Activated gamma-delta T cell treated with anti-CD3 and anti-CD28 coated beads, Interleukin-2, amount 50 U/mL, for 16 hours (primary cell): ENCODE measurements around the gene CHST6.
"Not testable (repeated sequence)": the region's sequence is repeated elsewhere in the genome, so short reads cannot be mapped to it uniquely, and the experiment has no call there.

Source experiments
- DNase-seq: peaks from one replicate; pipeline ENCODE4 v3.0.0-alpha.2; 2020; ENCODE audit warnings: low read depth

The CHST6 gene

DNA sequence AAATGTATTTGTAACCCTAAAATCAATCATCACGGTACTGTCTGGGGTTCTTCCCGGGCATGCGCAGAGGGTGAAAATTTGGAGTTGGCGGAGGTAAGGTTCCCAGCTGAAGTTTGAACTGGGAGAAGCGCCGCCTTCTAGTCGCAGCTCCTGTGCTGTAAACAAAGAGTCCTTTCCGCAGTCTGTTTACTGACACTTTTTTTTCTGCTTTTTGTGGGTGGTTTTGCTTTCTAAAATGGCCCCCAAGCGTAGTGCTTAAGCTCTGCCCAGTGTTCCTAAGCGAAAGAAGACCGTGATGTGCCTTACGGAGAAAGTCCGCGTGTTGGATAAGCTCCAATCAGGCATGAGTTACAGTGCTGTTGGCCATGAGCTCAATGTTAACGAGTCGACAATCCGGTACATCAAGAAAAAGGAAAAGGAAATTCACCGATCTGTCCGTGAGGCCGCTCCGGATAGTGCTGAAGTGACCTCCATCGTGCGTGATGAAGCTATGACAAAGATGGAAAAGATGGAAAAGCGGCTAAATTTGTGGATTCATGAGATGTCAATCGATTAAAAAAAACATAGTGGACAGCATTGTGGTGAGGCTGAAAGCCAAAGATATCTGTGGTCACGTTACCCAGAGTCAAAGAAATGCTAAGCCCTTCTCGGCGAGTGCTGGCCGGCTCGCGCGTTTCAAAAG is 61.4 kb downstream of the CHST6 start:
- DNase-seq, result no peak

GRCh38 chr16:75432828-75433731 is 62.2 kb downstream of the CHST6 start, which contains the start of gene CFDP1:
Gene CFDP1 (minus strand): TSS chr16:75433503. CDS start chr16:75433352, 151 bp downstream.
- DNase-seq, result peak; percentile 92

- DNase-seq, result no peak
Observed at GRCh38 chr16:75429621-75430403, 65.4 kb downstream of the CHST6 start.

GRCh38 chr16:75426524-75426923 is 68.7 kb downstream of the CHST6 start:
- not testable (repeated sequence) for DNase-seq

DNA sequence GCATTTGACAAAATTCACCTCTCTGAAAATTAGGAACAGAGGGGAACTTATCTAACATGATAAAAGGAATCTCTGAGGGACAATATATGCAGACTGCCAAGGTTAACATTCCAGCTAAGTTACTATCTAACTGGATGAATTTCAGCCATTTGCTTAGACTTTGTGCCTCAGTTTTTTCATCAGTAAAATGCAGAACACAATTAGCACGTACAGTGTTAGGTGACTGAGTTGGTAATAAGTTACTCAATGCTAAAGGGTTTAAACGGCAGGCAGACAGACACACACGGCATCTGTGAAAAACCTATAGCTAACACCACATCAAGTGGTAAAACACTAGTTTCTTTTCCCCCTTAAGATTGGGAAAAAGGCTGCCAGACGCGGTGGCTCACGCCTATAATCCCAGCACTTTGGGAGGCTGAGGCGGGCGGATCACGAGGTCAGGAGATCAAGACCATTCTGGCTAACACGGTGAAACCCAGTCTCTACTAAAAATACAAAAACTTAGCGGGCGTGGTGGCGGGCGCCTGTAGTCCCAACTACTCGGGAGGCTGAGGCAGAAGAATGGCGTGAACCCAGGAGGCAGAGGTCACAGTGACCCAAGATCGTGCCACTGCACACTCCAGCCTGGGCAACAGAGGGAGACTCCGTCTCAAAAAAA is 71.0 kb downstream of the CHST6 start:
- DNase-seq, result not testable (repeated sequence)

- DNase-seq, result no peak
Observed at GRCh38 chr16:75423723-75424104, 71.5 kb downstream of the CHST6 start.
